NCI-H2171 treated with DMSO at 0.1 percent for 48 hours (cell line): ENCODE measurements around the gene EHF.
"Not testable (repeated sequence)": the region's sequence is repeated elsewhere in the genome, so short reads cannot be mapped to it uniquely, and the experiment has no call there.

Experiments
- DNase-seq: peaks from one replicate; lab custom pipeline; 2025; lab: John Stamatoyannopoulos, UW

Gene EHF

DNA sequence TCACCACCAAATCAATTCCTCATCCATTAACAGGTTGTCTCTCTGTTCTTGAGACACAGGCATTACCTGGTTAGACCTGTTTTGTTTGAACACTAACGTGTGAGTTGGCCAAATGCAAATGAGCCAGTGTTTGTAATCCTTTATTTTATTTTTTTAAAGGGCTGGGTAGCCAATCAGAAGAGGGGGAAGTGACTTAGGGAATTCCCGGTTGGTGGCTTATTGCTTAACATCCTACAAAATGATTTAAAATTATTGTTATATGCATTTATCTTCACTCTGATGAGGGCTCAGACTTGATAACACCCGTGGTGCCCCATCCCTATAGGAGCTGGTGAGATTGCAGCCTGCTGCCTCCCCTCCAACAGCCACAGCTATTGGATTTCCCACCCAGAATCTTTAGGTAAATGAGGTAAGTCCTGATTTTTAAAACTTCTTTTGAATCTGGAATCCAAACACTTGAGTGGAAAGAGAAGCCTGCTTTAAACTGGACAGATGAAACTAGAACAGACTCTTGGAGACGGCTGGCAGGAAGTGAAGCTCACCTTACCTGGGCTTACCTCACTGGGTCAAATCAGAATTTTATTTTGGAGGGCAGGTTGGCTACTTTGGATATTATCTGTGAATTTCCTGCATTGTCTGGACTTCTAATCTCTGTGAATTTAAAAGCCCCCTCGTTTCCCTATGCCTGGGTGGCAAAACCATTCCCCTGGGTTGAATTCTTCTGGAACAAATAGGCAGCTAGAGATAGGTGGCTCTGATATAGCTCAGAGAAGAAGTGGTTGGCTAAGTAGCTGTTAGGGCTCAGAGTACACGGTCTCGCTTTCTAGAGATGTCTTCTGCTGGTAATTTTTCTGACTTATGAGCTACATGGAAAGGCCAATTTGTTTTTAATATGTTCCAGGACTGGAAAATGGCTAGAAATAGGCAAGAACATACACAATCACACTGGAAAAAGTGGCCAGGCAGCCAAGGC, at the start of gene EHF:
Gene EHF, plus strand, starts transcription at position 274 of the 973 bp plus-strand sequence. CDS start 21,538 bp downstream, outside the sequence.
- no peak for DNase-seq

DNA sequence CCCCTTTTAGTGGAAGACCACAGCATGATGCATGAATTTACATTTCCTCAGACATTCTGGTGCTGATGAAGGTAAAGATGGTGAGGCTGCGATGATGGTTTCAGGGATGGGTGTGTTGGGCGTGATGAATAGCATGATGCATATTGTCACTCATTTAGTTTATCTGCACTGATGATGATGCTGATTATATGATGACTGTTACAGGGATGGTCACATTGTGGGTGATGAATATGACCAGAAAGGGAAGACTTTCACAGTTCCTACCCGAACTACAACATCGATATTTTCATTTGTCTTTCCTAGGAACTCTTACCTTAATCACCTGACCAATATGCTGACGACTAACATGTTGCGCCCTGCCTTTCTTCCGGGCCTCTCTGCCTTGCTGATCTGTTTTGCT, 47.4 kb upstream of the EHF start:
- no peak for DNase-seq

DNA sequence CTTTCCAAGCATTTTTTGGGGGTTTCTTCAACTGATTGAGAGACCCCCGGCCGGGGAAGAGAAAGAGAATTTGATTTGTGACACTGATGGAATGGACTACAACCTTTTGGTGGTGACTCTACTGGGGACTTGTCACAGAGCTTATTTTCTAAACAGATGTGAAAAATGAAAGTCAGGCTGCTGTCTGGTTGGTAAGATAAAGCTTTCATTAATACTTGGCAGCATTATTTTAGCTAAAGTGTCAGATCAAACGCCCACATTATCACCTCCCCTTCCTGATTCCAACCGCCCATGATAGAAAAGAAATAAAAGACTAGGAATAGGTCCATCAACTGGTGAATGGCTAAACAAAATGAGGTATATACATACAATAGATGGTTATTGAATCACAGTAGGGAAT, 45.6 kb upstream of the EHF start:
- DNase-seq = no peak

DNA sequence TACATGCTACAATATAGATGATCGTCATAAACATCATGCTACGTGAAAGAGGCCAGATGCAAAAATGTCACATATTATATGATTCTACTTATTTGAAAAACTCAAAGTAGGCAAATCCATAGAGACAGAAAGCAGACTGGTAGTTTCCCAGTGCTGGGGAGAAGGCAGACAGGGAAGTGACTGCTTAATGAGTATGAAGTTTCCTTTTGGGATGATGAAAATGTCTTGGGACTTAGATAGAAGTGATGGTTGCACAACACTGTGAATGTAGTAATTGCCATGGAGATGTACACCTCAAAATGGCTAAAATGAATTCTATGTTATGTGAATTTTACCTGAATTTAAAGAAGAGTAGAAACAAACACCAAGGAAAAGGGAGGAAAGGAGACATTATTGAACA, 45.2 kb upstream of the EHF start:
- no peak for DNase-seq

DNA sequence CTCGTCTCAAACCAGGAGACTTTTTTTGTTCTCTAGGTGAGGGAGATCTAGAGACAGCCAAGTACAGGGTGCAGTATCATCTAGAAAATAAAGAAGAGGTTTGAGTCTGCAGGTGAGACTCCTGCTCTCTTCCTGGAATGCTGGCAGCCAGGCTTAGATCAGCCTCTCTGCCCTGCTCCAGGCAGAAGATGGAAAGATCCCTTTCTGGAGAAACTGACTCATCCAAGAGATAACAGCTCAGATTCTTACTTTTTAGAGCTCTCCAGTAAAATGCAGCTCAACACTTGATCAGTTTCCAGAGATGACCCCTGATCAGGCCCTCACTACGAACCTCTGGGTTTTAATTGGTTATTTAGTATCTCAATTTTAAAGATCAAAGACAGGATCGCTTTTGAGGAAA, 44.6 kb upstream of the EHF start:
- no peak for DNase-seq

DNA sequence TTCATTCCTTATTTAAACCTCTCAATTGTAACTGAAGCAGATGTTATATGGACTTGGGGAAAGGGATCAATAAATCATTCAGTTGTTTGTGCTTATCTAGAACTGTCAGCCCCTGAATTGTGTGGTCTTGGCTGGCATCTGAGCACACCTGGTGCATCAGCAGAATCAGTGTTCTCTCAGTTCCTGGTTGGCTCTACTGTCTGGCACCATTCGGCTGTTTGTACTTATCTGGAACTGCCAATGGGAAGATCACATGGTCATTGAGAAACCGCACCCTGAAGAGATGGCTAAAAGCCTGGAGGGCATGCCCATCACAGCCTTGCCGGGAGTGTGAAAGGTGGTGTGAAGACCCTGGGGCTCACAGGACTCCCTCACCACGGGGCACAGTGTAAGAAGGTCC, 37.1 kb upstream of the EHF start:
- no peak for DNase-seq

DNA sequence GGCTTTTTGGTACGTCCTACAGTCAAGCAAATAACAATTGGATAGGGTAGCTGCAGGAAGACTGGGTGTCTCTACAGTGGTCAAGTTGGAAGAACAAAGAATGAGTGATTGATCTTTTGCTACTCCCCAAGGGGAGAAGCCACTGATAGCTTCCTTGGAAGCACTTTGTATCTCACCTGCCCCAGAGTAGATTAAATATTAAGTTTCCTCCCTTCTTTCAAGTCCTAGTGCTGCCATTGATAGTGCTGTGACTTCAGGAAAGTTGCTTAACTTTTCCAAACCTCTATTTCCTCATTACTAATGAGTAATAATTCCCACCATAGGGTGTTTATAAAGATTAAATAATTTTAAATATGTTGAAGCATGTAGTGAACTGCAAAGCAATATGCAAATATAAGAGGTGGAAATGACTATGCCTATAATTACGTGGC, 35.6 kb upstream of the EHF start:
- DNase-seq = no peak

DNA sequence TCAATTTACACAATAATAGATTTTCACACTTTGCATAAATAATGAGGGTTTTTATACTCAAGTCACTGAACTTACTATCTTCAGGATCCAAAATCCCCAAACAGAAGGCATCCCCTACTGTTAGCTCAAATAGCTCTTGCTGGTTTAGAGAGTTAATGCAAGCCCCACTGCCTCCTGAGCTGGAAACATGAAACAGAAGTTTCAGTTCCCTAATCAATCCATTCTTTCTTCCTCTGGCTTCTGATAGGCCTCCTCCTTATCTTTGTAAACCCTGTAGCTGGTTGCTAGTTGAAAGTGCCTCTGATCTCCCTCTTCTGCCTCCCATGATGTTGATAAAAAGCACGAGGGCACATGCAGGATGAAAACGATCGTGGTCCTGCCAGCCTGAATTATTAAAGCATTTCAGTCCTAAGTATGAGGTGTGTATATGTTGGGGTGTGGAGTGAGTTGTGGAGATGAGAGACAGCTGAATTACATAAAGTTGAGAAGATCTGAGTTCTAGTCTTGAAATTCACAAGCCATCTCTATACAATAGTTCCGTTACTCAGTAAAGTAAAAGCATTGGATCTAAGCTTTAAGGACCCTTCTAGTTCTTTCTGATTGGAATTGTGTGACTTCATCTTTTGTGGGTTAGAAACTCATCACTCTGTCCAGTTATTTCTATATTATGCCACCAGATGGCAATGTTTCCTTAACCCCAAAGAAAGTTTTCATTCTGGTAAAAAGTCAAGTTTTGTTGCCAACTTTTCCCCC, 35.0 kb upstream of the EHF start:
- peak; percentile 62 for DNase-seq

DNA sequence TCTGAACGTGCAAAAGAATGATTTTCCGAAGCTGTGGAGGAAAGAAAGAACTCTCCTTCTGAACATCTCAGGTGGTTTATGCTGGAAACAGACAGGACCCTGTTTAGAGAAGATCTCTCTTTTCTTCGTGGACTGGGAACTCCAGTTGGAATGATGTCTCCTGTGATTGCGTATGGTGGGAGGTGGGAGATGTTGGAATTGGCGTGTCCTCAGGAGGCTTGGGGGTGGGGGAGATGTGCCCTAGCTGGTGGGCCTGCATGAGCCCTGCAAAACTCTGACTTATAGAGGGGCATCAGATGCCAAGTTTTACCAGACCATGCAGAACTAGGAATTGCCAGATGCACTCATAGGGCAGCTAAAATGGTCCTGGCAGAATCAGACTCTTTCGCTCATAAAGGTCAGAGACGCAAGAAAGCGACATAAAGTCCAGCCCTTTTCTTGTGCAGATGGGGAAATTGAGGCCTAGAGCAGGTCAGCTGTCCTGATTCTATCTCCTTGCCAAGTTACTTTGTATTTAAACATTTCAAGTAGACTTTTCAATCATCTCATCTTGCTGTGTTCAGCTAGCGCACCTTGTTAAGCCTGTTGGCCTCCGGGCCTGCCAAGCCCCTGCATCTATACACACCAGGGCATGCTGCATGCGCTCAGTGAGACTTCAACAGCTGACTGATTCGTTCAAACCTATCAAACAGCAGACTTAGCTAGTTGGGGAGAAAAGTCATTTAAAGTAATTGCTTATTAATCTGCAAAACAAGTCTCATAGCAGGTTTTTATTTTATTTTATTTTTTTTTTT, 34.2 kb upstream of the EHF start:
- DNase-seq = no peak

DNA sequence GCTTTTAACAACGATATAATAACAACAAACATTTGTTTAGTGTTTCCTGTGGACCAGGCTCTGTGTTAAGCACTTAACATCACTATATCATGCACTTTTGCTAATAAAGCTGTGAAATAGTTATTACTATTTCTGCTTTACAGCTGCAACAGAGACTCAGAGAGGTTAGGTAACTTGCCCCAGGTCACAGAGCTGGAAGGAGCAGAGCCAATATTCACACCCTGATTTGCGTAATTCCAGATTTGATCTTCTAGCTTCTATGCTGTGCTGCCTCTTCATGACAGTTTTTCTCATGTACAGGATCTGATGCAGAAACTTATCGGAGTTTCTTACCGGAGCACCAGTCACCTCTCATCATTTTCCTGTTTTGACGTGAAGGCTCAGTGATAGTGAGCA, 33.6 kb upstream of the EHF start:
- no peak for DNase-seq

DNA sequence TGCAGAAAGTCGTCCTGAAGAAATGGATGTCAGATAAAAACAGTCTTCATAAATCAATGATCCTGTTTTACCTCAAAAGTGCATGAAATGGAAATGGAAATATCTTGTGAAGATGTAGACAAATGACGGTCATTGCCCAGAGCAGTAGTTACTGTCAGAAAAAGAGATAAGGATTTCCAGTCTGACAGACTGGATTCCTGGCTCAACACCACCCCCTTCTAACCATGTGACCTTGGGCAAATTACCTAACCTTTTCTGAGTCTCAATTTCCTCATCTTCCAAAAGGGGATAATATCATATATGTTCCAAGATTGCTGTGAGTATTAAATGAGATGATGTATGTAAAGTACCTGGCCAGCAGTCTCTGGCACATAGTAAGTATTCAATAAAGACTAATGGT, 32.9 kb upstream of the EHF start:
- no peak for DNase-seq

DNA sequence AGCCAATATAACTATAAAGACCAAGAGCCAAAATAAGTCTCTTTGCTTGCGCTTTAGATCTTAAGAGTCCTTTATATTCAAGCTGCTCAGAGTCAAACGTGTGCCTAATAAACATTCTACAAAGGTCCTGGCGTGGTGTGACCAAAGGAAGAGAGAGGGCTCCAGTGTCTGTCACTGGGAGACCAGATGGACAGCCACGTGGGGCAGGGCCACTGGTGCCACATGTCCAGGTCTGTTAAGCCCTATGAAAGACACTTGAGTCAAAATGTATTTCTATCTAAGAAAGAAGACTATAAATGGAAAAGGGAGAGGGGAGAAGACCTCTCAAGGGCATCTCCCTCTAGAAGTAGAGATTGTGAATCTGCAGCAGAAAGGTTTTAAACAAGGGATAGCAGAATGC, 32.2 kb upstream of the EHF start:
- no peak for DNase-seq

DNA sequence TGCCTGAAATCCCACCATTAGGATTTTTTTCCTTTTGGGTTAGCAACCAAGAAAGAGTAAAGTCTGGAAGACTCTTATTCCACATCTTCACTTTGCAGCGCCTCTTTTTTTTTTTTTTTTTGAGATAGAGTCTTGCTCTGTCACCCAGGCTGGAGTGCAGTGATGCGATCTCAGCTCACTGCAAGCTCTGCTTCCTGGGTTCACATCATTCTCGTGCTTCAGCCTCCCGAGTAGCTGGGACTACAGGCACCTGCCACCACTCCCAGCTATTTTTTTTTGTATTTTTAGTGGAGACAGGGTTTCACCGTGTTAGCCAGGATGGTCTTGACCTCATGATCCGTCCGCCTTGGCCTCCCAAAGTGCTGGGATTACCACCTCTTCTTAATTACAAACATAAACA, 31.7 kb upstream of the EHF start:
- DNase-seq = not testable (repeated sequence)

DNA sequence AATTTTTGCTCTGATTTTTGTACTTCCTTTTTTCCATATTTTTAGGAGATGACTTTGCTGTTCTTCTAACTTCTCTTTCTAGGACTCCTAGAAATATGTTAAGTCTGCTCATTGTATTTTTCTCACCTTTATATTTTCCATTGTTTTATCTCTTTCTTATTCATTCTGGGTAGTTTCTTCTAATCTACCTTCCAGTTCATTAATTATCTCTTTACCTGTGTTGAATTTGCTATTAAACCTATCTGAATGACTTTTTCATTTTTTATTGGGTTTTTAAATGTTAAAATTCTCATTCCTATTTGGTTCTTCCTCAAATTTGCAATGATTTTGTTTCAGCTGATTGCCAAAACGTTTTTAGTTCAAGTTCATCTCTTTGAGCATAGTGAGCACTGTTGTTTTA, 27.8 kb upstream of the EHF start:
- DNase-seq = no peak

DNA sequence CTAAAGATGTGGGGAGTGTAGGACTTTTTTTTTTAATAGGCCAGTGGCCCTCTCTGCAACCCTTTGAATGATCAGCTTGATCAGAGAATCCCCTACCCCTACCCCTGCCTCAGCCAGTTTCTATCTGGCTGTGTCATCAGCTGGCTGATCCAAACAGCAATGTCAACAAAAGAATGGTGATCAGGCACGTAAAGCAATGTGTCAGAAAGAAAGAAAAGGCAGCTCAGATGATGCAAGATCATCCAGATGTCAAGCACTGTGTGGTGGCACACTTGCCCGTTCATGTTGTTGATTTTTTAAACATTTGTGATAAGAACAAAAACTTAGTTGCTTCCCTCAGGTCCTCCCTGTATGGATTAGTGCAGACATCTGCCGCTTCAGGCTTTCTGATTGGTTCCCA, 26.3 kb upstream of the EHF start:
- DNase-seq = no peak

DNA sequence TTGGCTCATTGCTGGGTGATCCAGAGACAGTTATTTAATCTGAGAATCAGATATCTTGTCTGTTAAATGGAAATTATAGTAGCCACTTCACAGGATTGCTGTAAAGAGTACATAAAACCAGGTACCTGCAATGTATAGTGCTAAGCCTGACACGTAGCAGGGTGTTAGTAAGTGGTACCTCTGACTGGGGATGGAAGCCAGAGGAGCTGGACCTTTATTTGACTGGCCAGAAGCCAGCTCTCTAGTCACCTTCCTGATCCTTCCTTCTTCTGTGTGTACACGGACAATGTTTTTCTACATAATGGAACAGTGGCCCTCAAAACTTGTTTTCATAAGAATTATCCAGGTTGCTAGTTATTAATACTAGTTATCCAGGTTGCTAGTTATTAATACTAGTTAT, 25.5 kb upstream of the EHF start:
- no peak for DNase-seq

DNA sequence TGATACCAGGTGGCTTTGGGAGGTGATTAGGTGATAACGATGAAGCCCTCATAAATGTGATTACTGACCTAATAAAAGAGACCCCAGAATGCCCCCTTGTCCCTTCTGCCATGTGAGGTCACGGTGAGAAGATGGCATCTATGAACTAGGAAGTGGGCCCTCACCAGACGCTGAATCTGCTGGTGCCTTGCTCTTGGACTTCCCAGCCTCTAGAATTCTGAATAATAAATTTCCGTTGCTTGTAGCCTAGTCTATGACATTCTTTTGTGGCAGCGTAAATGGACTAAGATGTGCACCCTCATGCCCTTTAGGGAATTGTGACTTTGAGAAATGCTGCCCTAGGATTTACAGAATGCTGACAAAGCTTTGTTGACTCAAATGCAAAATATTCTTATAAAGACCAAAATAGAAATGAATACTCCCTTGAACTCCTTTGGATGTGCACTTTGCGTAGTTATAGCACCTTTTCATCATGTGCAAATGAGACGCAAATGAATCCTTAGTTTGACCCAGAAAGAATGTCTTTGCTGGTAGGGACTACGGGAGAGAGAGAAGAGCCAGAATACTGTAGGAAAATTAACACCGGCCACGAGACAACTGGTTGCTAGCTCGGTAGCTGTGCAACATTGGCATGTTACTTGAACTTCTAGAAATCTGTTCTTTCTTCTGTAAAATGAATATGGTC, 24.8 kb upstream of the EHF start:
- DNase-seq = no peak

DNA sequence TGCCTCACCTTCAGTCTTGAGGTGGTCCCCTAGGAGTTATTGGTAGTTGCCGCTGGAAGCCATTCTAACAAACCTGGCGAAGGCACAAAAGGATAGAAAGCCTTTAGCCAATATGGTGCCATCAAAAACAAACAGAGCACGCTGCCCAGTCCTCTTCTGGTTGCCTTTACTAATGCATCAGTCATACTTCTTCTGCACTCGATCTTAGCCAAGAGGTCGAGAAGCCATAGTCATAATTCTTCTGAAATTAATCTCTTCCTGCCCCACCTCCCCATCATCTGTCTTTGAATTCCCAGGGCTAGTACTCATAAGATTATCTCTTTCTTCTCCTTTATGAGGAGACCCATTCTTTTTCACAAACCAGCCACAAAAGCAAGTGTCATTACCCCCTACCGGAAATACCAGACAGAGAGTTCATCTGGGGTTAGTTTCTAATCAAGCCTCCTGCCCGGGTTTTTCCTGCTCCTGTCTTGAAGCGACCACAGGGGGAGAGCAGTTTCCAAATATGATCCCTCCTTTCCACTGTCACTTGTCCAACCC, 21.4 kb upstream of the EHF start:
- no peak for DNase-seq

DNA sequence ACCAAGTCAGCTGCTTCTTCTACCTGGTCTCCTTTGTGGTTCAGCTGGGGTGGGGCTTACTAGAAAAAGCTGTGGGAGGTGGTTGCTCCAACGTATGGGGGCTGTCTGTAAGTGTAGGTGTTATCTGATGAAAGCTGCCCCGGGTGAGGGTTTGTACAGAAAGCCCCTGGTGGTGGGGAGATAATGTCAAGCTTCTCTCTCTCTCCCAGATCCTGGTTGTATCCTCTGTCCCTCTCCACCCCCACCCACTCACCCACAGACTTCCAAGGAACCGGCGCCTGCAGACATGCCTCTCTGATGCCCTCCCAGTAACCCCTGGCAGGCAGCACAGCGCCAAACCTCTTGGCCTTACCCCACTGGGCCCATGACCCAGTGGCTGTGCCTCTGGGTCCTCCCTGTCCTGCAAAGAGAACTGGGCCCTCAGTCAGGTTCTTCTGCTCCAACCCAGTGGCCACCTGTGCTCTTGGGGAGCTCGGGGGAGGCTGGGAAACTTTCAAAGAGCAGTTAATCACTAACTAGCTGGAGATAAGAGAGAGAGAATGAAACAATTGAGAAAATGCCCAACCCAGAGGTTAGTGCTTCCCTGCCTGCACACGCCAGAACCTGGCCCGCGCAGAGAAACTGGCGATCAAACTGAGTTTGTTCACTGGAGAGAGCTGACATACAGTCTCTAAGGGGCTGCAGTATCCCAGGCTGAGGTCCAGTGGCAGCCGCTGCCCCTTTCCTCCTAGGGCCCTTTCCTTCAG, 20.4 kb upstream of the EHF start:
- no peak for DNase-seq

DNA sequence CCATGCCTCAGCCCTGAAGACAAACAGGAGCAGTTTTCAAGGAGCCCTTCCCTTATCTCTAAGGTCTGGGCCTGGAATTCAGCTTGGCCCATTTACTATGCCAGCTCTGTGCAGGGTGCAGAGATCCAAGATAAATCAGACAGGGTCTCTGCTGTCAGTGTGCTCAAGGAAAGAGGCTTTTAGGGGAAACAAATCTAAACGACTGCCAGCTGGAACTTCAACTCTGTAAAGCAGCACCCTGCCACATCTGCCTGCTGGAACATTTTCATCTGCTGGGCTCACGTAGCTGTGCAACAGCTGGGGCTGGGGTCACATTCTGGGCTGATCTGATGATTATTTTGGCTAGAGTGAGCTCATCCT, 19.8 kb upstream of the EHF start:
- no peak for DNase-seq

DNA sequence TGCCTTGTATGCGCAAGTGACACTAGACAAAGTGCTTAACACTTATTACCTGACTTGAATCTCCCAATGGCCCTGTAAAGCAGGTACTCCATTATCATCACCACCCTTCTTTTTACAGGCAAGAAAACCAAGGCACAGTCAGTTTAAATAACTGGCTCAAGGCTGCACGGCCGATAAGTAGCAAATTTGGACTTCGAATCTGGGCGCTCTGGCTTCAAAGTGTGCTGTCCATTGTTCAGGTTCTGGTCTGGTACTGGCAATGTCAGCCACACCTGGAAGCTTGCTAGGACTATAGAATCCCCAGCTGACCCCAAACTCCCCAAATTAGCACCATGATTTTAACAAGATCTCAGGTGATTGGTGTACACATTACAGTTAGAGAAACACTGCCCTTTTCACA, 19.3 kb upstream of the EHF start:
- DNase-seq = no peak
